GM12875 (cell line): ENCODE results near the gene PRR15L.

Experiments
- H3K4me3 ChIP-seq: one replicate; pipeline ENCODE4 v1.5.1; 2011; ENCODE audit warnings: low read depth, low read length, control low read depth
- CTCF ChIP-seq: IDR thresholded peaks from 2 replicates; pipeline ENCODE4 v1.5.1; 2011; ENCODE audit warnings: low read depth, mild to moderate bottlenecking, control low read depth, inconsistent platforms, low read length, moderate library complexity, borderline replicate concordance; ENCODE audit not compliant: insufficient read depth

PRR15L gene

GRCh38 chr17:47969930-47970724, 12.4 kb upstream of the PRR15L start:
- H3K4me3 ChIP-seq: peak overlapping the region; percentile 31
- no peak for TF ChIP-seq CTCF

GRCh38 chr17:47968836-47969235, 11.2 kb upstream of the PRR15L start:
- no peak overlapping the region for H3K4me3 ChIP-seq
- no peak for TF ChIP-seq CTCF

DNA sequence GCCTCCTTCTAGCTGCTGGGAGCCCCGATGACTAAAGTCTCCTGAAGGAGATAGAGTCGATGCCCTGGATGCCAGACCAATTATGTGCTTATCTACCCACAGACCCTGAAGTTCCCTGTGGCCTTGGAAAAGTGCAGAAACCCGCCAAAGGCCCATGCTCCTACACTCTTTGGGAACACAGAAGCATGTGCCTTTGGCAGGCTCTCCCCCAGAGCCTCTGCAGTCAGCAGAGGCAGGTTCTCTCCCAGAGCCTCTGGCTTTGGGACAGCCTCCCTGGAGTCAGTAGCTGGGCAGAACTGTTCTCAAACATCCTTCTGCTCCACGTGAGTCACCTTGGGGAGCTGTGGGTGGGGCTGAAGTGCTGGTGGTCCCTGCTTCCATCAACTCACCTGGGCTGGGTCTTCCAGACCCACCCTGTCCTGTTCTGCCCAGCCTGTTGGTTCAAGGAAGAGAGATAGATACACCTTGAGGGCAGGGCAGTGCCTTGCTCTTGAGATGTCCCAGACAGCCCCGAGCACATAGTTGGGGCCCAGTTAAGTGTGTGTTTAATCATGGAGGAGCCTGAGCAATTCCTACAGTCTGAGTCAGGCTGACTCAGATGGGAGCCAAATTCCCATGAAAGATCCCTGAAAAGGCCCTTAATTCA, 10.0 kb upstream of the PRR15L start:
- H3K4me3 ChIP-seq: no peak overlapping the region

DNA sequence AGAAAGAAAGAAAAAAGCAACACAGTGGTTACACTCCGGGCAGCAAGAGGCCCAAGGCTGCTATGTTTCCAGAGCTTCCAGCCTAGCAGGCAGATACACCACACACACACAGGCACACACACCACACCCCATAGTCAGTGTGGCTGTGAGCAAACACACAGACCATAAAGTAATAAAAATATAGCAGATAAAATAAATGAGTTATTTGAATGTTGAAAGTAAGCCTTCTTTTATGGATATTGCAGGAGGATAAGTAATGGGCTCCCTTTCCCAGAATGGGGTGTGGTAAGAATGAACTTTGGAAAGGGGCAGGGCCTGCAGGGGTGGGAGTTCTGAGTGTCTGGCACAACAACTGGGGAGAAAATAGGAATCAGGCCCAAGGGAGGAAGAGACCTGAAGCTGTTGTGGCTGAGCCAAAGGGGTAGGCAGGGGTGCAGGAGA, 8.4 kb upstream of the PRR15L start:
- H3K4me3 ChIP-seq: no peak overlapping the region
- no peak for TF ChIP-seq CTCF

More for the DNA sequence above, 10.0 kb upstream of the PRR15L start:
- no peak for TF ChIP-seq CTCF

DNA sequence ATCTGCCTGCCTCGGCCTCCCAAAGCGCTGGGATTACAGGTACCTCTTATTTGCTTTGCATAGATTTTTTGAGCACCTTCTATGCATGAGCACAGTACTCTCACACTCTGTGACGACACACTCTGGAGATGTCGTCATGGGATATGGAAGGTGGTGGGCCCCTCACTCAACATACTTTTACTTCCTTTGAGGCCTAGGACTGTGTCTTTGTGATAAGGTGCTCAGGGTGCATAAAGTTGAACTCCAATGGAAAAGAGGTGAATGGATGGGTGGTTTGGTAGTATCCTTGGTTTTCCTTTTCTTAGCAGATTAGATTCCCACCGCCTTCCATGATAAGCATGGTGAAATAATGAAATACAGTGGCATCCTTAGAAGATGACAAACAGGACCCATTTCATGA, 7.2 kb upstream of the PRR15L start:
- no peak overlapping the region for H3K4me3 ChIP-seq
- no peak for TF ChIP-seq CTCF

- no peak overlapping the region for H3K4me3 ChIP-seq
- no peak for TF ChIP-seq CTCF
Measured at GRCh38 chr17:47962901-47963300, 5.2 kb upstream of the PRR15L start.

- no peak overlapping the region for H3K4me3 ChIP-seq
- no peak for TF ChIP-seq CTCF
Measured at GRCh38 chr17:47961406-47961805, 3.7 kb upstream of the PRR15L start.
